Measurements from ENCODE around the gene DEDD. TPM values are rescaled to one million over a fixed set of nuclear protein-coding genes. Genes with fewer than 3 reads are reported as not detected.
A peak's percentile ranks its signal among the peaks of the same experiment; 100 is the strongest.

Gene DEDD
- polyA plus RNA-seq, 3 donors: 40.9 to 56.3 (median 42.2) TPM

DNA sequence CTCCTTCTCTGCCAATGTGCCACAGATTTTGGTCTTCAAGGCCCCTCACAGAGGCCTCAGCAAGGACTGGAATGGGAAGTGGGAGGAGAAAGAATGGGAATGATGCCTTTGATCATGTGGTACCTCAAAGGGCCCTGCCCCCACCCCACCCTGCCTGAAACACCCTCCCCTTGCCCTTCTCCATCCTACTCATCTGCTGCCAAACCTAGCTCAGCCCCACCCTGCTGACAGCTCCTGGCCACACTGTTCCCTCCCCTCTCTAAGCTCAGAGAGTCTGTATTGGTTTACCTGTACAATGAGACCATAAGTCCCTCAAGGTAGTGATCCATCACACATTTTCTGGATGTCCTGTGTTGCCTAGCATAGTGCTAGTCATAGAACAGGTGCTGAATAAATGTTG, 56.1 kb downstream of the DEDD start:
- TF ChIP-seq, protein P1, sequence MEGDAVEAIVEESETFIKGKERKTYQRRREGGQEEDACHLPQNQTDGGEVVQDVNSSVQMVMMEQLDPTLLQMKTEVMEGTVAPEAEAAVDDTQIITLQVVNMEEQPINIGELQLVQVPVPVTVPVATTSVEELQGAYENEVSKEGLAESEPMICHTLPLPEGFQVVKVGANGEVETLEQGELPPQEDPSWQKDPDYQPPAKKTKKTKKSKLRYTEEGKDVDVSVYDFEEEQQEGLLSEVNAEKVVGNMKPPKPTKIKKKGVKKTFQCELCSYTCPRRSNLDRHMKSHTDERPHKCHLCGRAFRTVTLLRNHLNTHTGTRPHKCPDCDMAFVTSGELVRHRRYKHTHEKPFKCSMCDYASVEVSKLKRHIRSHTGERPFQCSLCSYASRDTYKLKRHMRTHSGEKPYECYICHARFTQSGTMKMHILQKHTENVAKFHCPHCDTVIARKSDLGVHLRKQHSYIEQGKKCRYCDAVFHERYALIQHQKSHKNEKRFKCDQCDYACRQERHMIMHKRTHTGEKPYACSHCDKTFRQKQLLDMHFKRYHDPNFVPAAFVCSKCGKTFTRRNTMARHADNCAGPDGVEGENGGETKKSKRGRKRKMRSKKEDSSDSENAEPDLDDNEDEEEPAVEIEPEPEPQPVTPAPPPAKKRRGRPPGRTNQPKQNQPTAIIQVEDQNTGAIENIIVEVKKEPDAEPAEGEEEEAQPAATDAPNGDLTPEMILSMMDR (IDR thresholded peaks at IDR 0.05): no peak
- Histone ChIP-seq H3K4me3 (replicated peaks in 1 of 3; ENCODE audit: low read depth in 2 of 3, low read length in 3 of 3) (no peak overlapping the region), H3K27me3 (ENCODE audit: control insufficient read depth in 2 of 2, insufficient read depth in 2 of 2, low read length in 2 of 2) (no peaks in the 10 kb centered on the region)

DNA sequence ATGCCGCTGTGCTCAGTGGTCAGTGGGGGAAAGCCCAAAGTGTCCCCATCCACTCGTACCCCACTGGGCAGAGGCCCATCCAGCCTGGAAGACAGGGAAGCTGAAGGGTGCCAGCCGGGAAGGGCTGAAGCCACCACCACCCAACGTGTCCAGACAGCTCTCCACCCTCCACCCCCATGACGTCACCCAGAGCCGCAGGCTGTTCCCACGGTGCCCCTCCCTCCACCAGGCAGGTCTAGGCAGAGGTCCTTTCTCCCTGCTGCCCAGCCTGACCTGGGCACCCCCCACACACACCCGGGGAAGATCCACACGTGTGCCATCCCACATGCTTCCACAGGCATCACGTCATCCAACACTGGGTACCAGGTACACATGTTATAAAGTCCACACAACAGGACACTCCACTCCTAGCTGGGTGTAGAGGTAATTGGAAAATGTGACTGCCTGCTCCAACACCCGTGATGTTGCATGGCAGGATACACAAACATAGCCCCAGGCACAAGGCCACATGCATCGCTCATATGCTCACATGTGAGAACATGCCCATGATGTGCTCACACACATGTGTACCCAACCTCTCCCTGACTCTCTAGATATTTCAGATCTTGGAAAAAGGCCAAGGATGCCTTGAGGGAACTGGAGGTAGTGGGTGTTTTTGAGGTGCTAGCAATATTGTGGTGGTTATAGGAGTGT, 57.6 kb downstream of the DEDD start:
- Histone ChIP-seq H3K27ac (ENCODE audit: low read depth in 1 of 2, low read length in 2 of 2) (no peak overlapping the region), H3K4me3 (replicated peaks in 1 of 3; ENCODE audit: low read depth in 2 of 3, low read length in 3 of 3) (no peak overlapping the region), H3K4me2 (replicated peaks; ENCODE audit: extremely low read depth, low read length, poor library complexity, severe bottlenecking) (no peak overlapping the region), H4K20me1 (ENCODE audit: insufficient read depth, low read length) (no peaks in the 10 kb centered on the region), H2AFZ (ENCODE audit: insufficient read depth, low read depth, low read length, poor library complexity, severe bottlenecking) (no peak overlapping the region), H3K9me3 (replicated peaks in 1 of 2; ENCODE audit: control insufficient read depth in 1 of 2, insufficient read depth in 1 of 2, low read length in 2 of 2) (no peaks in the 10 kb centered on the region), H3K36me3 (replicated peaks in 1 of 2; ENCODE audit: control insufficient read depth in 1 of 2, insufficient read depth in 2 of 2, low read length in 2 of 2) (no peaks in the 10 kb centered on the region), H3K27me3 (ENCODE audit: control insufficient read depth in 2 of 2, insufficient read depth in 2 of 2, low read length in 2 of 2) (no peaks in the 10 kb centered on the region), H3K4me1 (ENCODE audit: control insufficient read depth in 1 of 2, insufficient read depth in 2 of 2, low read length in 2 of 2) (peaks cover 25 to 32% of the 10 kb centered on the region in 2 donors), H3K9ac (ENCODE audit: insufficient read depth, low read length, poor library complexity, severe bottlenecking) (no peak overlapping the region), H3K79me2 (ENCODE audit: insufficient read depth, low read length) (peaks cover 8% of the 10 kb centered on the region)
- H3K4me3 Mint-ChIP-seq: no peak overlapping the region
- no peak for DNase-seq
- peaks cover 34% of the 10 kb centered on the region for H3K4me1 Mint-ChIP-seq
- no peaks in the 10 kb centered on the region for H3K9me3 Mint-ChIP-seq
- TF ChIP-seq, protein P1 (IDR thresholded peaks at IDR 0.05): no peak
- intact Hi-C loops (cut with micrococcal nuclease): loop anchor here in 1 of 2 donors (5.0 kb wide), 1 partner anchor 57 kb away; the partner anchor contains the start of gene DEDD
- 92% methylated on average over 8 of the region's 12 CpGs for WGBS (ENCODE audit: insufficient coverage)
- peak overlapping the region in 2 of 7 donors; percentile 33 to 76 for H3K27ac Mint-ChIP-seq
- H3K36me3 Mint-ChIP-seq: no peaks in the 10 kb centered on the region
- H3K27me3 Mint-ChIP-seq (ENCODE audit: low read depth in 3 of 3): no peaks in the 10 kb centered on the region

More for the DNA sequence above, 56.1 kb downstream of the DEDD start:
- H3K9me3 Mint-ChIP-seq: no peaks in the 10 kb centered on the region
- H3K27ac ChIP-seq (ENCODE audit: low read depth in 1 of 2, low read length in 2 of 2): no peak overlapping the region
- intact Hi-C loops (cut with micrococcal nuclease): no loop called here
- H3K4me3 Mint-ChIP-seq: no peak overlapping the region
- H3K4me1 Mint-ChIP-seq: peaks cover 34% of the 10 kb centered on the region
- no peak overlapping the region for H3K9ac ChIP-seq (ENCODE audit: insufficient read depth, low read length, poor library complexity, severe bottlenecking)
- peak overlapping the region in 2 of 7 donors; percentile 17 to 57 for H3K27ac Mint-ChIP-seq
- no peak overlapping the region for H2AFZ ChIP-seq (ENCODE audit: insufficient read depth, low read depth, low read length, poor library complexity, severe bottlenecking)
- no peaks in the 10 kb centered on the region for H3K9me3 ChIP-seq (replicated peaks in 1 of 2; ENCODE audit: control insufficient read depth in 1 of 2, insufficient read depth in 1 of 2, low read length in 2 of 2)
- no peaks in the 10 kb centered on the region for H3K27me3 Mint-ChIP-seq (ENCODE audit: low read depth in 3 of 3)
- H4K20me1 ChIP-seq (ENCODE audit: insufficient read depth, low read length): no peaks in the 10 kb centered on the region
- no peak for DNase-seq
- peaks cover 4 to 6% of the 10 kb centered on the region in 2 donors for H3K36me3 Mint-ChIP-seq
- H3K79me2 ChIP-seq (ENCODE audit: insufficient read depth, low read length): peaks cover under 1% of the 10 kb centered on the region
- H3K4me1 ChIP-seq (ENCODE audit: control insufficient read depth in 1 of 2, insufficient read depth in 2 of 2, low read length in 2 of 2): peaks cover 25 to 32% of the 10 kb centered on the region in 2 donors
- H3K36me3 ChIP-seq (replicated peaks in 1 of 2; ENCODE audit: control insufficient read depth in 1 of 2, insufficient read depth in 2 of 2, low read length in 2 of 2): no peaks in the 10 kb centered on the region
- no peak overlapping the region for H3K4me2 ChIP-seq (replicated peaks; ENCODE audit: extremely low read depth, low read length, poor library complexity, severe bottlenecking)
